Bronchial epithelial cell (primary cell): ENCODE data around the gene ZFX. TPM values are rescaled to one million over a fixed set of nuclear protein-coding genes. Genes with fewer than 3 reads are reported as not detected.
"Not testable (repeated sequence)": the region's sequence is repeated elsewhere in the genome, so short reads cannot be mapped to it uniquely, and the experiment has no call there.

Source experiments
- DNase-seq: peaks from one replicate; pipeline ENCODE4 v3.0.0-alpha.2; 2010; ENCODE audit warnings: low read depth
- FAIRE-seq: peaks from 2 replicates; lab custom pipeline; 2011; peaks lifted over from hg19 to GRCh38; lab: Jason Lieb, UNC
- H3K27me3 ChIP-seq: 2 replicates; pipeline ENCODE4 v1.5.1; 2011; ENCODE audit warnings: low read length; ENCODE audit not compliant: control insufficient read depth, insufficient read depth
- H3K36me3 ChIP-seq: 2 replicates; pipeline ENCODE4 v1.5.1; 2011; ENCODE audit warnings: low read length; ENCODE audit not compliant: control insufficient read depth, insufficient read depth
- H3K4me3 ChIP-seq: 2 replicates; pipeline ENCODE4 v1.5.1; 2011; ENCODE audit warnings: mild to moderate bottlenecking, low read depth, low read length, control low read depth
- CTCF ChIP-seq: IDR thresholded peaks from 2 replicates; pipeline ENCODE4 v1.5.1; 2011; ENCODE audit warnings: mild to moderate bottlenecking, moderate library complexity, low read length, control low read depth, inconsistent platforms; ENCODE audit not compliant: insufficient read depth, severe bottlenecking
- total RNA-seq: library from RNA; depleted of rRNA; stranded (reverse); fragments of >200 nt; gene quantifications from 2 replicates; pipeline ENCODE4 v1.2.1, GENCODE V29; 2014

Gene ZFX
- total RNA-seq, 1 donor from 2014 or later = 30.8 TPM

GRCh38 chrX:24124244-24124799, 25.2 kb upstream of the ZFX start:
- FAIRE-seq = no peak
- DNase-seq = no peak
- TF ChIP-seq CTCF = no peak
- no peaks in the 10 kb centered on the region for H3K27me3 ChIP-seq
- no peak overlapping the region for H3K4me3 ChIP-seq
- H3K36me3 ChIP-seq = no peaks in the 10 kb centered on the region

- DNase-seq = no peak
These were observed 24.4 kb upstream of the ZFX start for GRCh38 chrX:24125028-24125612.

GRCh38 chrX:24131476-24131875, 18.1 kb upstream of the ZFX start:
- TF ChIP-seq CTCF = no peak
- no peaks in the 10 kb centered on the region for H3K36me3 ChIP-seq
- H3K27me3 ChIP-seq = no peaks in the 10 kb centered on the region
- H3K4me3 ChIP-seq = no peak overlapping the region
- no peak for DNase-seq
- FAIRE-seq = no peak

More at GRCh38 chrX:24125028-24125612, 24.4 kb upstream of the ZFX start:
- H3K36me3 ChIP-seq = no peaks in the 10 kb centered on the region
- H3K27me3 ChIP-seq = no peaks in the 10 kb centered on the region
- no peak for TF ChIP-seq CTCF
- no peak overlapping the region for H3K4me3 ChIP-seq
- FAIRE-seq = peak; percentile 18

- Histone ChIP-seq H3K4me3 (no peak overlapping the region), H3K27me3 (no peaks in the 10 kb centered on the region), H3K36me3 (no peaks in the 10 kb centered on the region)
- DNase-seq = no peak
- FAIRE-seq = no peak
- TF ChIP-seq CTCF = no peak
These were observed 16.2 kb upstream of the ZFX start for GRCh38 chrX:24133312-24133711.

- FAIRE-seq = peak; percentile 98
- H3K4me3 ChIP-seq, DNase-seq, H3K27me3 ChIP-seq, H3K36me3 ChIP-seq: not testable (repeated sequence)
These were observed 13.8 kb upstream of the ZFX start for GRCh38 chrX:24135768-24136167.

GRCh38 chrX:24137192-24137591, 12.3 kb upstream of the ZFX start:
- H3K36me3 ChIP-seq = no peaks in the 10 kb centered on the region
- no peak for FAIRE-seq
- H3K4me3 ChIP-seq = no peak overlapping the region
- H3K27me3 ChIP-seq = no peaks in the 10 kb centered on the region
- DNase-seq = no peak
- TF ChIP-seq CTCF = no peak

- H3K36me3 ChIP-seq, FAIRE-seq, H3K4me3 ChIP-seq, DNase-seq, H3K27me3 ChIP-seq: not testable (repeated sequence)
These were observed 5.5 kb upstream of the ZFX start for GRCh38 chrX:24143982-24144381.
